Measurements from ENCODE around the gene TTC7B. TPM values are rescaled to one million over a fixed set of nuclear protein-coding genes. Genes with fewer than 3 reads are reported as not detected.

Gene TTC7B
- total and polyA plus RNA-seq, 2 of the 8 experiments (the other 6 are each of a cell fraction or from before 2014, with no cell fraction given), result 23.7 to 34.0 TPM

- CTCF ChIA-PET (ENCODE audit: partially characterized antibody), result interaction anchor here (0.6 to 1.5 kb wide), 5 partner anchors 10 to 424 kb away, joined by 3 to 4 read pairs (median 3); no protein-coding TSS in a partner anchor
- Histone ChIP-seq H3K14ac (ENCODE audit: insufficient read length) (no peak overlapping the region), H3K79me1 (ENCODE audit: low read depth, low read length) (no peaks in the 10 kb centered on the region), H4K91ac (replicated peaks; ENCODE audit: insufficient read length, low read length) (no peak overlapping the region), H3K4me1 (replicated peaks in 1 of 4; ENCODE audit: control insufficient read depth in 3 of 4, insufficient read depth in 4 of 4, low read length in 3 of 4) (peaks cover 0 to 11% (median 1%) of the 10 kb centered on the region in 4 experiments; a peak in 4 of 7 replicates), H2BK12ac (ENCODE audit: low read depth, low read length) (no peak overlapping the region), H4K8ac (ENCODE audit: extremely low read depth, insufficient read depth, low read length) (no peak overlapping the region), H3K9ac (replicated peaks in 1 of 4; ENCODE audit: extremely low read depth in 1 of 4, low read depth in 3 of 4, low read length in 3 of 4) (no peak overlapping the region), H2AK5ac (ENCODE audit: low read depth, low read length) (no peak overlapping the region), H3K4me2 (ENCODE audit: insufficient read depth in 1 of 2, low read depth in 2 of 2, low read length in 2 of 2) (no peak overlapping the region), H2BK5ac (ENCODE audit: low read depth, low read length) (no peak overlapping the region), H3K23ac (ENCODE audit: insufficient read length) (no peak overlapping the region), H4K5ac (ENCODE audit: insufficient read length, low read depth, low read length) (no peak overlapping the region), H3K18ac (ENCODE audit: extremely low read depth, low read length) (no peak overlapping the region), H3K79me2 (ENCODE audit: control insufficient read depth in 1 of 2, insufficient read depth in 2 of 2, low read length in 2 of 2) (no peaks in the 10 kb centered on the region), H3K56ac (replicated peaks; ENCODE audit: insufficient read length, low read depth, low read length) (no peak overlapping the region), H3K36me3 (ENCODE audit: control insufficient read depth in 2 of 4, insufficient read depth in 4 of 4, low read length in 3 of 4) (no peaks in the 10 kb centered on the region), H3K4ac (replicated peaks; ENCODE audit: insufficient read length, low read depth, low read length) (no peak overlapping the region), H2BK20ac (ENCODE audit: low read length) (no peak overlapping the region), H2BK15ac (ENCODE audit: low read length) (no peak overlapping the region), H3K4me3 (ENCODE audit: extremely low read depth in 1 of 4, insufficient read depth in 2 of 4, low read depth in 3 of 4, low read length in 4 of 4) (no peak overlapping the region), H4K20me1 (replicated peaks in 1 of 2; ENCODE audit: control insufficient read depth in 1 of 2, insufficient read depth in 2 of 2, low read length in 2 of 2) (no peaks in the 10 kb centered on the region), H3K27ac (ENCODE audit: low read depth, low read length) (no peak overlapping the region), H3K23me2 (ENCODE audit: low read depth, low read length) (no peaks in the 10 kb centered on the region; the same call in 1 of the 2 replicates), H3K27me3 (replicated peaks in 1 of 4; ENCODE audit: control insufficient read depth in 3 of 4, extremely low read depth in 1 of 4, insufficient read depth in 3 of 4, low read length in 3 of 4) (no peaks in the 10 kb centered on the region), H2BK120ac (replicated peaks; ENCODE audit: low read depth, low read length) (no peak overlapping the region), H3K9me3 (ENCODE audit: insufficient read depth in 2 of 2, low read depth in 1 of 2, low read length in 1 of 2) (no peaks in the 10 kb centered on the region), H2AFZ (ENCODE audit: low read length) (no peak overlapping the region)
- no peak for FAIRE-seq
- POLR2A ChIA-PET (ENCODE audit: partially characterized antibody), result no interaction called here
- no peak for DNase-seq (ENCODE audit: low read depth in 1 of 2, low spot score in 2 of 2)
- 78% methylated on average over 9 of the region's 9 CpGs; no CpG with 5 or more reads in 1 of the 2 experiments for WGBS, 2 experiments (ENCODE audit: extremely low coverage in 1 of 2, insufficient coverage in 1 of 2, insufficient read length in 1 of 2, insufficient replicate concordance in 2 of 2, low coverage in 1 of 2, low lambda C conversion rate in 2 of 2, missing lambda C conversion rate in 1 of 2)
- no peak for TF ChIP-seq RBBP5 (IDR thresholded peaks at IDR 0.05; ENCODE audit: borderline replicate concordance, low read depth, low read length)
- no peak for TF ChIP-seq ATF2 (IDR thresholded peaks at IDR 0.05; ENCODE audit: low read length)
- TF ChIP-seq SP2 (IDR thresholded peaks at IDR 0.05; ENCODE audit: low read length), result no peak
- TF ChIP-seq GTF2F1 (IDR thresholded peaks at IDR 0.05; ENCODE audit: borderline replicate concordance, low read depth, low read length), result no peak
- TF ChIP-seq BACH1 (IDR thresholded peaks at IDR 0.05; ENCODE audit: low read length), result no peak
Measured at GRCh38 chr14:90651976-90652560, 164.2 kb downstream of the TTC7B start.
